ENCODE measurements around the gene FPR2. TPM values are rescaled to one million over a fixed set of nuclear protein-coding genes. Genes with fewer than 3 reads are reported as not detected.

FPR2 gene
- polyA plus RNA-seq, 3 donors: 0.26 to 0.38 (median 0.33) TPM

Other genes starting within 250 kb of the FPR2 start
- gene SIGLEC6, start 229.5 kb upstream of the FPR2 start, polyA plus RNA-seq (ENCODE audit: insufficient read length in 3 of 3): under 1 TPM in 2 of 3 donors, not detected in 1; 0.24 to 0.32 TPM
- gene ZNF175, start 189.9 kb upstream of the FPR2 start, polyA plus RNA-seq (ENCODE audit: insufficient read length in 3 of 3): 10 to 100 TPM; 15.8 to 20.0 (median 17.8) TPM
- under 1 TPM in 2 of 3 donors, not detected in 1; 0.26 to 0.61 TPM for gene SIGLEC5, start 130.8 kb upstream of the FPR2 start, polyA plus RNA-seq (ENCODE audit: insufficient read length in 3 of 3)
- under 1 TPM; 0.60 to 0.89 (median 0.64) TPM for gene SIGLEC14, start 114.4 kb upstream of the FPR2 start, polyA plus RNA-seq (ENCODE audit: insufficient read length in 3 of 3)
- gene SPACA6, start 67.8 kb upstream of the FPR2 start, polyA plus RNA-seq (ENCODE audit: insufficient read length in 3 of 3): 10 to 100 TPM; 15.4 to 30.3 (median 18.0) TPM
- under 1 TPM in 2 of 3 donors, not detected in 1; 0.14 to 0.29 TPM for gene HAS1, start 37.2 kb upstream of the FPR2 start, polyA plus RNA-seq (ENCODE audit: insufficient read length in 3 of 3)
- 1 to 10 TPM; 1.2 to 5.0 (median 1.5) TPM for gene FPR1, start 9.3 kb upstream of the FPR2 start, polyA plus RNA-seq (ENCODE audit: insufficient read length in 3 of 3)
- under 1 TPM; 0.19 to 0.67 (median 0.34) TPM for gene FPR3, start 34.0 kb downstream of the FPR2 start, polyA plus RNA-seq (ENCODE audit: insufficient read length in 3 of 3)
- 10 to 100 TPM; 41.0 to 47.7 (median 44.2) TPM for gene ZNF577, start 126.8 kb downstream of the FPR2 start, polyA plus RNA-seq (ENCODE audit: insufficient read length in 3 of 3)
- 10 to 100 TPM; 27.5 to 32.0 (median 29.3) TPM for gene ZNF649, start 143.8 kb downstream of the FPR2 start, polyA plus RNA-seq (ENCODE audit: insufficient read length in 3 of 3)
- gene ZNF613, start 166.3 kb downstream of the FPR2 start, polyA plus RNA-seq (ENCODE audit: insufficient read length in 3 of 3): 10 to 100 TPM; 13.3 to 13.9 (median 13.7) TPM
- gene ZNF350, start 225.7 kb downstream of the FPR2 start, polyA plus RNA-seq (ENCODE audit: insufficient read length in 3 of 3): 10 to 100 TPM; 16.9 to 22.1 (median 18.7) TPM
- 10 to 100 TPM; 15.7 to 19.8 (median 19.1) TPM for gene ZNF615, start 247.0 kb downstream of the FPR2 start, polyA plus RNA-seq (ENCODE audit: insufficient read length in 3 of 3)